IMR-90 (cell line): Measurements from ENCODE around the gene ZNF236. TPM values are rescaled to one million over a fixed set of nuclear protein-coding genes. Genes with fewer than 3 reads are reported as not detected.
A peak's percentile ranks its signal among the peaks of the same experiment; 100 is the strongest.

Source experiments
- ATAC-seq: fragments of 200-7000 bp; cut with Tn5 transposase; 2 replicates; pipeline ENCODE4 v1.9.1; 2020; ENCODE audit warnings: low read depth, mild to moderate bottlenecking, moderate library complexity
- BruUV-seq: library from RNA; stranded (reverse); fragments of 400-500 nt; replicated peaks from 2 replicates; lab custom pipeline; 2021; lab: Mats Ljungman, UMichigan
- CTCF ChIA-PET: fragments of 300-600 bp; formaldehyde crosslinking; extraction: SDS; loops from one replicate; lab custom pipeline; 2021; ENCODE audit warnings: antibody characterized with exemption; lab: Yijun Ruan, JAX
- POLR2A ChIA-PET: fragments of 300-600 bp; sonication (Branson Sonifier 250); formaldehyde crosslinking; loops from one replicate; lab custom pipeline; 2022; ENCODE audit warnings: antibody characterized with exemption; ENCODE audit not compliant: unreplicated experiment; lab: Charles Lee
- DNase-seq: peaks from one replicate; pipeline ENCODE4 v3.0.0; 2013
- H2AFZ ChIP-seq: replicated peaks from 2 replicates; pipeline ENCODE3; 2013; ENCODE audit warnings: low read length, mild to moderate bottlenecking; ENCODE audit not compliant: poor library complexity
- H2AK5ac ChIP-seq: 2 replicates; pipeline ENCODE4 v1.6.1; 2013; ENCODE audit warnings: low read depth, low read length, inconsistent platforms
- H2AK9ac ChIP-seq: replicated peaks from 2 replicates; pipeline ENCODE3; 2013; ENCODE audit warnings: mild to moderate bottlenecking, low read depth, low read length, moderate library complexity; ENCODE audit not compliant: poor library complexity
- H2BK120ac ChIP-seq: 2 replicates; pipeline ENCODE4 v1.6.1; 2013; ENCODE audit warnings: low read depth, low read length, inconsistent platforms
- H2BK15ac ChIP-seq: 3 replicates; pipeline ENCODE4 v1.6.1; 2013; ENCODE audit warnings: low read depth, low read length, inconsistent platforms
- H2BK20ac ChIP-seq: 2 replicates; pipeline ENCODE4 v1.6.1; 2013; ENCODE audit warnings: low read depth, mild to moderate bottlenecking, inconsistent platforms, low read length, moderate library complexity
- H2BK5ac ChIP-seq: 2 replicates; pipeline ENCODE4 v1.6.1; 2013; ENCODE audit warnings: mild to moderate bottlenecking, low read depth, low read length, inconsistent platforms; ENCODE audit not compliant: poor library complexity, severe bottlenecking
- H3K14ac ChIP-seq: replicated peaks from 2 replicates; pipeline ENCODE4 v1.6.1; 2013; ENCODE audit warnings: low read depth, low read length, inconsistent platforms
- H3K18ac ChIP-seq: 2 replicates; pipeline ENCODE4 v1.6.1; 2013; ENCODE audit warnings: low read depth, low read length, control low read depth
- H3K23ac ChIP-seq: 2 replicates; pipeline ENCODE4 v1.6.1; 2013; ENCODE audit warnings: low read depth, low read length, inconsistent platforms
- H3K27ac ChIP-seq: 2 replicates; pipeline ENCODE4 v1.5.1; 2013; ENCODE audit warnings: mild to moderate bottlenecking, control low read depth, low read length; ENCODE audit not compliant: insufficient read depth
- H3K27me3 ChIP-seq: 2 replicates; pipeline ENCODE4 v1.6.1; 2013; ENCODE audit warnings: low read length; ENCODE audit not compliant: control insufficient read depth, insufficient read depth
- H3K36me3 ChIP-seq: 2 replicates; pipeline ENCODE4 v1.6.1; 2013; ENCODE audit warnings: low read length, mixed read lengths; ENCODE audit not compliant: control insufficient read depth, insufficient read depth
- H3K4ac ChIP-seq: 2 replicates; pipeline ENCODE4 v1.6.1; 2013; ENCODE audit warnings: low read depth, low read length, inconsistent platforms
- H3K4me1 ChIP-seq: 2 replicates; pipeline ENCODE4 v1.6.1; 2013; ENCODE audit warnings: low read length, mixed read lengths; ENCODE audit not compliant: control insufficient read depth, insufficient read depth
- H3K4me2 ChIP-seq: 2 replicates; pipeline ENCODE4 v1.6.1; 2013; ENCODE audit warnings: low read depth, mild to moderate bottlenecking, control low read depth, low read length, moderate library complexity
- H3K4me3 ChIP-seq: 2 replicates; pipeline ENCODE4 v1.5.1; 2013; ENCODE audit warnings: low read depth, mild to moderate bottlenecking, control low read depth, low read length, moderate library complexity; ENCODE audit not compliant: insufficient read depth
- H3K56ac ChIP-seq: 2 replicates; pipeline ENCODE4 v1.6.1; 2013; ENCODE audit warnings: low read length, inconsistent platforms; ENCODE audit not compliant: insufficient read depth; ENCODE audit errors: extremely low read depth
- H3K79me1 ChIP-seq, 2 experiments: 2 replicates each; pipeline ENCODE4 v1.6.1; 2013; ENCODE audit warnings: low read length in 2 of 2, inconsistent platforms in 1 of 2, low read depth in 1 of 2
- H3K9ac ChIP-seq: 2 replicates; pipeline ENCODE4 v1.6.1; 2013; ENCODE audit warnings: low read depth, low read length, control low read depth
- H3K9me1 ChIP-seq: 2 replicates; pipeline ENCODE4 v1.6.1; 2013; ENCODE audit warnings: low read length, inconsistent platforms; ENCODE audit not compliant: insufficient read depth
- H3K9me3 ChIP-seq: 2 replicates; pipeline ENCODE4 v1.6.1; 2013; ENCODE audit warnings: low read length; ENCODE audit not compliant: control insufficient read depth, insufficient read depth
- H4K20me1 ChIP-seq: 2 replicates; pipeline ENCODE4 v1.6.1; 2013; ENCODE audit warnings: low read length, inconsistent platforms; ENCODE audit not compliant: insufficient read depth
- H4K5ac ChIP-seq: 2 replicates; pipeline ENCODE4 v1.6.1; 2013; ENCODE audit warnings: mild to moderate bottlenecking, low read depth, low read length, control low read depth
- H4K8ac ChIP-seq, 2 experiments: 2 replicates each; pipeline ENCODE4 v1.6.1; 2013; ENCODE audit warnings: low read depth in 2 of 2, low read length in 2 of 2, control low read depth in 1 of 2, inconsistent platforms in 1 of 2
- H4K91ac ChIP-seq: 2 replicates; pipeline ENCODE4 v1.6.1; 2013; ENCODE audit warnings: low read depth, low read length, inconsistent platforms; ENCODE audit not compliant: insufficient read depth
- BHLHE40 ChIP-seq: fragments of 150-350 bp; IDR thresholded peaks from 2 replicates; pipeline ENCODE4 v1.6.1; 2016; ENCODE audit warnings: mild to moderate bottlenecking, low read depth, low read length
- WGBS, 2 experiments: methylation state at CpG; one replicate each; pipeline versions ENCODE4 v1.1.5 to v1.1.7; 2013; ENCODE audit warnings: missing lambda C conversion rate in 2 of 2; ENCODE audit not compliant: insufficient read length in 1 of 2; ENCODE audit errors: extremely low coverage in 2 of 2; 5-methylcytosine and 5-hydroxymethylcytosine counted together
- dilution Hi-C: fragments of 300-500 bp; cut with HindIII; formaldehyde crosslinking; loops from one replicate; pipeline ENCODE4 v1.14.3; 2018; ENCODE audit warnings: low sequenced_read_pairs; ENCODE audit not compliant: unreplicated experiment
- in situ Hi-C: fragments of 300-500 bp; cut with MboI; formaldehyde crosslinking; loops from 3 replicates; pipeline ENCODE4 v1.14.3; 2019; ENCODE audit warnings: low sequenced_read_pairs, inconsistent platforms, mixed read lengths
- intact Hi-C: fragments of 100-400 bp; cut with micrococcal nuclease; formaldehyde crosslinking; loops from 2 replicates; pipeline ENCODE4 v1.10.0; 2022
- polyA plus RNA-seq, 3 experiments: library from polyadenylated mRNA; depleted of rRNA; stranded (reverse); fragments of >200 nt; gene quantifications; 2 replicates each; pipeline ENCODE4 v1.2.3, GENCODE V29; 2012; ENCODE audit warnings: low replicate concordance in 1 of 3
- total RNA-seq: library from RNA; depleted of rRNA; stranded (reverse); fragments of >200 nt; gene quantifications from 2 replicates; pipeline ENCODE4 v1.2.3, GENCODE V29; 2012
- TF ChIP-seq, protein P1 (sequence below): fragments of 150-350 bp; IDR thresholded peaks from 2 replicates; pipeline ENCODE4 v1.6.1; 2016; ENCODE audit warnings: low read depth, mild to moderate bottlenecking, low read length, moderate library complexity, borderline replicate concordance

Gene ZNF236
- total and polyA plus RNA-seq, 2 of the 4 experiments (the other 2 are of a cell fraction), result 3.6 to 9.7 TPM

DNA sequence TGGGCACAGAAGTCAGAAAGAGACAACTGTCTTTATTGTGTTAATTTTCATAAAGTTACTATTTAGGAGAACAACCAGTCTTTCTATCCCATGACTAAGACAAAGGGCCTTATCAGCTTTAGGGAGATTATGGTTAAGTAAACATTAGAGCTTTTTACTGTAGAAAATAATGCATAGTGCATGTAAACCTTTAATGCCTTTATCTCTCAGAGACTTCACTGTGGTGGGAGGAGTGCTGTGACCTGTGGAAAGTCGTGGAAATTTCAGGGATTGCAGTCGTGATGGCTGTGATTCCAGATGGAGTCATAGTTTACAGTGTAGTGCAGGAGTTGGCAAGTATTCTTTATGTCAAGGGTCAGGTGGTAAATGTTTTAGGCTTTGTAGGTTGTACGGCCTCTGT lies 15.8 kb downstream of the ZNF236 start:
- Histone ChIP-seq H3K14ac (no peak overlapping the region; the same call in 1 of the 2 replicates), H3K4me1 (peaks cover 11% of the 10 kb centered on the region), H2BK20ac (no peak overlapping the region), H3K23ac (no peak overlapping the region), H3K4me3 (no peak overlapping the region), H2BK120ac (no peak overlapping the region), H4K5ac (no peak overlapping the region), H3K27ac (no peak overlapping the region), H3K27me3 (no peaks in the 10 kb centered on the region), H4K20me1 (peaks cover 4% of the 10 kb centered on the region; the same call in 1 of the 2 replicates), H2AFZ (no peak overlapping the region), H2BK15ac (no peak overlapping the region), H4K8ac (no peak overlapping the region), H2BK5ac (no peak overlapping the region), H3K4ac (no peak overlapping the region), H3K9ac (no peak overlapping the region), H3K56ac (no peak overlapping the region), H3K4me2 (peak overlapping the region; percentile 4; the same call in 1 of the 2 replicates), H4K91ac (no peak overlapping the region), H3K79me1 (peaks cover 7 to 40% of the 10 kb centered on the region in 2 experiments), H3K36me3 (no peaks in the 10 kb centered on the region), H2AK9ac (no peak overlapping the region), H3K9me3 (no peaks in the 10 kb centered on the region), H2AK5ac (no peak overlapping the region), H3K18ac (no peak overlapping the region), H3K9me1 (peaks cover 3% of the 10 kb centered on the region; the same call in 1 of the 2 replicates)
- ChIA-PET POLR2A (no interaction called here), CTCF (no interaction called here)
- dilution Hi-C loops (no loop called here), intact Hi-C loops (loop anchor here (10.0 kb wide), 1 partner anchor 267 kb away; no protein-coding TSS in a partner anchor), in situ Hi-C loops (no loop called here)
- WGBS, 2 experiments, result no CpG with 5 or more reads among the region's 3 CpGs
- peak; percentile 57 for DNase-seq
- TF ChIP-seq BHLHE40, result 0 out of 2 replicates have a peak, but pooled peaks have one; percentile 19
- TF ChIP-seq, protein P1, sequence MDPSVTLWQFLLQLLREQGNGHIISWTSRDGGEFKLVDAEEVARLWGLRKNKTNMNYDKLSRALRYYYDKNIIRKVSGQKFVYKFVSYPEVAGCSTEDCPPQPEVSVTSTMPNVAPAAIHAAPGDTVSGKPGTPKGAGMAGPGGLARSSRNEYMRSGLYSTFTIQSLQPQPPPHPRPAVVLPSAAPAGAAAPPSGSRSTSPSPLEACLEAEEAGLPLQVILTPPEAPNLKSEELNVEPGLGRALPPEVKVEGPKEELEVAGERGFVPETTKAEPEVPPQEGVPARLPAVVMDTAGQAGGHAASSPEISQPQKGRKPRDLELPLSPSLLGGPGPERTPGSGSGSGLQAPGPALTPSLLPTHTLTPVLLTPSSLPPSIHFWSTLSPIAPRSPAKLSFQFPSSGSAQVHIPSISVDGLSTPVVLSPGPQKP, result no peak
- ATAC-seq, result peak; percentile 77
- BruUV-seq, result no TSS peak
